GM23338 (cell line): ENCODE measurements around the gene MDGA2. TPM values are rescaled to one million over a fixed set of nuclear protein-coding genes. Genes with fewer than 3 reads are reported as not detected.

ENCODE experiments used
- ATAC-seq: fragments of 200-7000 bp; cut with Tn5 transposase; 3 replicates; pipeline ENCODE4 v1.9.1; 2020
- DNase-seq: peaks from one replicate; pipeline ENCODE4 v3.0.0-alpha.2; 2015; ENCODE audit warnings: low spot score
- H2AFZ ChIP-seq: fragments of 200-600 bp; sonication (generic); 2 replicates; pipeline ENCODE4 v1.8.0; 2016; ENCODE audit warnings: antibody characterized with exemption, mild to moderate bottlenecking, moderate library complexity
- H3F3A ChIP-seq: fragments of 200-600 bp; sonication (generic); replicated peaks from 2 replicates; pipeline ENCODE4 v1.8.0; 2017; ENCODE audit warnings: antibody characterized with exemption, mixed run types, low read depth
- H3K27ac ChIP-seq: fragments of 200-600 bp; sonication (generic); 2 replicates; pipeline ENCODE4 v1.6.1; 2016; ENCODE audit warnings: low read depth
- H3K27me3 ChIP-seq: fragments of 200-600 bp; sonication (generic); 2 replicates; pipeline ENCODE4 v1.8.0; 2016; ENCODE audit warnings: mild to moderate bottlenecking, mixed run types, moderate library complexity; ENCODE audit not compliant: insufficient read depth
- H3K36me3 ChIP-seq: fragments of 200-600 bp; sonication (generic); 2 replicates; pipeline ENCODE4 v1.8.0; 2016; ENCODE audit warnings: mild to moderate bottlenecking; ENCODE audit not compliant: insufficient read depth
- H3K4me1 ChIP-seq: fragments of 200-600 bp; sonication (generic); 2 replicates; pipeline ENCODE4 v1.8.0; 2016; ENCODE audit warnings: mild to moderate bottlenecking, moderate library complexity; ENCODE audit not compliant: insufficient read depth
- H3K4me2 ChIP-seq: fragments of 200-600 bp; sonication (generic); 2 replicates; pipeline ENCODE4 v1.7.1; 2017; ENCODE audit warnings: mixed run types
- H3K4me3 ChIP-seq: fragments of 200-600 bp; sonication (generic); 2 replicates; pipeline ENCODE4 v1.6.1; 2016; ENCODE audit warnings: mixed run types
- H3K79me2 ChIP-seq: fragments of 200-600 bp; sonication (generic); replicated peaks from 2 replicates; pipeline ENCODE4 v1.8.0; 2017; ENCODE audit warnings: mild to moderate bottlenecking; ENCODE audit not compliant: insufficient read depth
- H3K9me2 ChIP-seq: fragments of 200-600 bp; sonication (generic); 2 replicates; pipeline ENCODE4 v1.8.0; 2017; ENCODE audit not compliant: insufficient read depth
- H4K20me1 ChIP-seq: fragments of 200-600 bp; sonication (generic); replicated peaks from 2 replicates; pipeline ENCODE4 v1.8.0; 2017; ENCODE audit warnings: mild to moderate bottlenecking; ENCODE audit not compliant: insufficient read depth
- H3K27ac Mint-ChIP-seq: 2 replicates; pipeline ENCODE4 v1.8.0; 2020; ENCODE audit warnings: inconsistent platforms, mild to moderate bottlenecking, moderate library complexity, mixed read lengths
- H3K27me3 Mint-ChIP-seq: 3 replicates; pipeline ENCODE4 v1.8.0; 2022; ENCODE audit warnings: low read depth, mild to moderate bottlenecking, moderate library complexity, mixed read lengths, inconsistent platforms; ENCODE audit not compliant: insufficient read depth, poor library complexity
- H3K36me3 Mint-ChIP-seq: 3 replicates; pipeline ENCODE4 v1.8.0; 2021; ENCODE audit warnings: low read depth, mild to moderate bottlenecking, inconsistent platforms, moderate library complexity, mixed read lengths
- H3K4me1 Mint-ChIP-seq: 3 replicates; pipeline ENCODE4 v1.8.0; 2020; ENCODE audit warnings: mild to moderate bottlenecking, inconsistent platforms, mixed read lengths
- H3K4me3 Mint-ChIP-seq: 3 replicates; pipeline ENCODE4 v1.8.0; 2021; ENCODE audit warnings: moderate library complexity, mild to moderate bottlenecking, inconsistent platforms, mixed read lengths
- H3K9me3 Mint-ChIP-seq: 3 replicates; pipeline ENCODE4 v1.8.0; 2020; ENCODE audit warnings: moderate library complexity, mild to moderate bottlenecking, inconsistent platforms, mixed read lengths
- CREB1 ChIP-seq: fragments of 250-450 bp; sonication (Bioruptor Pico); IDR thresholded peaks from 2 replicates; pipeline ENCODE4 v1.5.0; 2020; ENCODE audit warnings: low read depth, mild to moderate bottlenecking, moderate library complexity
- EZH2phosphoT487 ChIP-seq: fragments of 200-600 bp; sonication (generic); IDR thresholded peaks from one replicate; pipeline ENCODE4 v1.8.1; 2018; ENCODE audit warnings: antibody characterized with exemption; ENCODE audit not compliant: unreplicated experiment
- NANOG ChIP-seq: IDR thresholded peaks from 2 replicates; pipeline ENCODE4 v1.6.1; 2016; ENCODE audit warnings: antibody characterized with exemption, borderline replicate concordance
- STAT1 ChIP-seq: IDR thresholded peaks from one replicate; pipeline ENCODE4 v1.6.1; 2016; ENCODE audit warnings: antibody characterized with exemption; ENCODE audit not compliant: unreplicated experiment
- ZNF114 ChIP-seq: fragments of 250-450 bp; sonication (Bioruptor Pico); IDR thresholded peaks from 2 replicates; pipeline ENCODE4 v1.5.0; 2020; ENCODE audit warnings: mild to moderate bottlenecking, moderate library complexity
- ZNF331 ChIP-seq: fragments of 250-450 bp; sonication (Bioruptor Pico); IDR thresholded peaks from 2 replicates; pipeline ENCODE4 v1.5.0; 2020; ENCODE audit warnings: low read depth, mild to moderate bottlenecking, moderate library complexity
- polyA plus RNA-seq: library from polyadenylated mRNA; unstranded; fragments of >200 nt; fragmentation: Nextera tagmentation; extraction: Ambion mirVana; gene quantifications from 2 replicates; pipeline ENCODE4 v1.2.1, GENCODE V29; 2016
- total RNA-seq: library from RNA; depleted of rRNA; stranded (reverse); fragments of >200 nt; shearing (Covaris generic); gene quantifications from 2 replicates; pipeline ENCODE4 v1.2.3, GENCODE V29; 2014
- TF ChIP-seq, protein P1 (sequence below): fragments of 250-450 bp; sonication (Bioruptor Pico); IDR thresholded peaks from 2 replicates; pipeline ENCODE4 v1.5.0; 2020; ENCODE audit warnings: mild to moderate bottlenecking, moderate library complexity
- TF ChIP-seq, protein P2 (sequence below): IDR thresholded peaks from 2 replicates; pipeline ENCODE4 v1.6.1; 2016; ENCODE audit warnings: antibody characterized with exemption

The MDGA2 gene
- total and polyA plus RNA-seq, 2 experiments from 2014 or later = 0.68 to 1.7 TPM

- TF ChIP-seq, protein P1, sequence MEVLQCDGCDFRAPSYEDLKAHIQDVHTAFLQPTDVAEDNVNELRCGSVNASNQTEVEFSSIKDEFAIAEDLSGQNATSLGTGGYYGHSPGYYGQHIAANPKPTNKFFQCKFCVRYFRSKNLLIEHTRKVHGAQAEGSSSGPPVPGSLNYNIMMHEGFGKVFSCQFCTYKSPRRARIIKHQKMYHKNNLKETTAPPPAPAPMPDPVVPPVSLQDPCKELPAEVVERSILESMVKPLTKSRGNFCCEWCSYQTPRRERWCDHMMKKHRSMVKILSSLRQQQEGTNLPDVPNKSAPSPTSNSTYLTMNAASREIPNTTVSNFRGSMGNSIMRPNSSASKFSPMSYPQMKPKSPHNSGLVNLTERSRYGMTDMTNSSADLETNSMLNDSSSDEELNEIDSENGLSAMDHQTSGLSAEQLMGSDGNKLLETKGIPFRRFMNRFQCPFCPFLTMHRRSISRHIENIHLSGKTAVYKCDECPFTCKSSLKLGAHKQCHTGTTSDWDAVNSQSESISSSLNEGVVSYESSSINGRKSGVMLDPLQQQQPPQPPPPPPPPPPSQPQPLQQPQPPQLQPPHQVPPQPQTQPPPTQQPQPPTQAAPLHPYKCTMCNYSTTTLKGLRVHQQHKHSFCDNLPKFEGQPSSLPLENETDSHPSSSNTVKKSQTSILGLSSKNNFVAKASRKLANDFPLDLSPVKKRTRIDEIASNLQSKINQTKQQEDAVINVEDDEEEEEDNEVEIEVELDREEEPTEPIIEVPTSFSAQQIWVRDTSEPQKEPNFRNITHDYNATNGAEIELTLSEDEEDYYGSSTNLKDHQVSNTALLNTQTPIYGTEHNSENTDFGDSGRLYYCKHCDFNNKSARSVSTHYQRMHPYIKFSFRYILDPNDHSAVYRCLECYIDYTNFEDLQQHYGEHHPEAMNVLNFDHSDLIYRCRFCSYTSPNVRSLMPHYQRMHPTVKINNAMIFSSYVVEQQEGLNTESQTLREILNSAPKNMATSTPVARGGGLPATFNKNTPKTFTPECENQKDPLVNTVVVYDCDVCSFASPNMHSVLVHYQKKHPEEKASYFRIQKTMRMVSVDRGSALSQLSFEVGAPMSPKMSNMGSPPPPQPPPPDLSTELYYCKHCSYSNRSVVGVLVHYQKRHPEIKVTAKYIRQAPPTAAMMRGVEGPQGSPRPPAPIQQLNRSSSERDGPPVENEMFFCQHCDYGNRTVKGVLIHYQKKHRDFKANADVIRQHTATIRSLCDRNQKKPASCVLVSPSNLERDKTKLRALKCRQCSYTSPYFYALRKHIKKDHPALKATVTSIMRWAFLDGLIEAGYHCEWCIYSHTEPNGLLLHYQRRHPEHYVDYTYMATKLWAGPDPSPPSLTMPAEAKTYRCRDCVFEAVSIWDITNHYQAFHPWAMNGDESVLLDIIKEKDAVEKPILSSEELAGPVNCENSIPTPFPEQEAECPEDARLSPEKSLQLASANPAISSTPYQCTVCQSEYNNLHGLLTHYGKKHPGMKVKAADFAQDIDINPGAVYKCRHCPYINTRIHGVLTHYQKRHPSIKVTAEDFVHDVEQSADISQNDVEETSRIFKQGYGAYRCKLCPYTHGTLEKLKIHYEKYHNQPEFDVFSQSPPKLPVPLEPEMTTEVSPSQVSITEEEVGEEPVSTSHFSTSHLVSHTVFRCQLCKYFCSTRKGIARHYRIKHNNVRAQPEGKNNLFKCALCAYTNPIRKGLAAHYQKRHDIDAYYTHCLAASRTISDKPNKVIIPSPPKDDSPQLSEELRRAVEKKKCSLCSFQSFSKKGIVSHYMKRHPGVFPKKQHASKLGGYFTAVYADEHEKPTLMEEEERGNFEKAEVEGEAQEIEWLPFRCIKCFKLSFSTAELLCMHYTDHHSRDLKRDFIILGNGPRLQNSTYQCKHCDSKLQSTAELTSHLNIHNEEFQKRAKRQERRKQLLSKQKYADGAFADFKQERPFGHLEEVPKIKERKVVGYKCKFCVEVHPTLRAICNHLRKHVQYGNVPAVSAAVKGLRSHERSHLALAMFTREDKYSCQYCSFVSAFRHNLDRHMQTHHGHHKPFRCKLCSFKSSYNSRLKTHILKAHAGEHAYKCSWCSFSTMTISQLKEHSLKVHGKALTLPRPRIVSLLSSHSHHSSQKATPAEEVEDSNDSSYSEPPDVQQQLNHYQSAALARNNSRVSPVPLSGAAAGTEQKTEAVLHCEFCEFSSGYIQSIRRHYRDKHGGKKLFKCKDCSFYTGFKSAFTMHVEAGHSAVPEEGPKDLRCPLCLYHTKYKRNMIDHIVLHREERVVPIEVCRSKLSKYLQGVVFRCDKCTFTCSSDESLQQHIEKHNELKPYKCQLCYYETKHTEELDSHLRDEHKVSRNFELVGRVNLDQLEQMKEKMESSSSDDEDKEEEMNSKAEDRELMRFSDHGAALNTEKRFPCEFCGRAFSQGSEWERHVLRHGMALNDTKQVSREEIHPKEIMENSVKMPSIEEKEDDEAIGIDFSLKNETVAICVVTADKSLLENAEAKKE (CRISPR knock-in tag) = no peak
- TF ChIP-seq NANOG = no peak
- TF ChIP-seq ZNF114 (CRISPR knock-in tag) = no peak
- TF ChIP-seq ZNF331 = no peak
- TF ChIP-seq STAT1 = no peak
Observed at GRCh38 chr14:47327336-47327735, 348.1 kb downstream of the MDGA2 start (continued).

DNA sequence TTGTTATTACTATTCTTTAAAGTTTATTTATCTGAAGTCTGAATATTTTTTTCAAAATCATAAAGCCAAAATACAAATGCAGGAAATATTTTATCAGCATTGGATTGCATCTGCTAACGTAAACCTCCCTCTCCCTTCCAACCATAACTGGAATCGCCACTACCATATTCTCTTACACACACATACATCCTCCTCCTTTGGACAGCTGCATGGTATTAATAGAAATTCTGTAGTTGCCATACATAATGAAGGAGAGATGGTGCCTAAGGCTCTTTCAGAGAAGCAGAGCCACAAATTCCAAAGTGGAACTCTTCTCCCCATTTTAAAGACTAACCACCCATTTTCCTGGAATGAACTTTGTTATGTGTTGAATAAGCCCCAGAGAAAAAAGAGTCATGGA is 352.7 kb downstream of the MDGA2 start:
- H3K4me3 ChIP-seq = no peak overlapping the region
- no peaks in the 10 kb centered on the region for H3F3A ChIP-seq
- TF ChIP-seq, protein P1 (CRISPR knock-in tag) = no peak
- TF ChIP-seq, protein P2, sequence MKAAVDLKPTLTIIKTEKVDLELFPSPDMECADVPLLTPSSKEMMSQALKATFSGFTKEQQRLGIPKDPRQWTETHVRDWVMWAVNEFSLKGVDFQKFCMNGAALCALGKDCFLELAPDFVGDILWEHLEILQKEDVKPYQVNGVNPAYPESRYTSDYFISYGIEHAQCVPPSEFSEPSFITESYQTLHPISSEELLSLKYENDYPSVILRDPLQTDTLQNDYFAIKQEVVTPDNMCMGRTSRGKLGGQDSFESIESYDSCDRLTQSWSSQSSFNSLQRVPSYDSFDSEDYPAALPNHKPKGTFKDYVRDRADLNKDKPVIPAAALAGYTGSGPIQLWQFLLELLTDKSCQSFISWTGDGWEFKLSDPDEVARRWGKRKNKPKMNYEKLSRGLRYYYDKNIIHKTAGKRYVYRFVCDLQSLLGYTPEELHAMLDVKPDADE = no peak
- TF ChIP-seq EZH2phosphoT487 (no peak), CREB1 (CRISPR knock-in tag) (no peak)
- no peak for DNase-seq
- peaks cover 6% of the 10 kb centered on the region; the same call in 1 of the 2 replicates for H3K4me1 ChIP-seq
- Mint-ChIP-seq H3K4me1 (peaks cover 7% of the 10 kb centered on the region; the same call in 2 of the 3 replicates), H3K27ac (no peak overlapping the region), H3K9me3 (no peaks in the 10 kb centered on the region), H3K27me3 (no peaks in the 10 kb centered on the region), H3K4me3 (no peak overlapping the region), H3K36me3 (no peaks in the 10 kb centered on the region)
- H3K27ac ChIP-seq = no peak overlapping the region
- H3K4me2 ChIP-seq = no peak overlapping the region
- H3K36me3 ChIP-seq = no peaks in the 10 kb centered on the region
- H2AFZ ChIP-seq = no peak overlapping the region
- H3K27me3 ChIP-seq = no peaks in the 10 kb centered on the region
- H3K9me2 ChIP-seq = no peaks in the 10 kb centered on the region
- H4K20me1 ChIP-seq = no peaks in the 10 kb centered on the region
- no peaks in the 10 kb centered on the region for H3K79me2 ChIP-seq
- ATAC-seq = no peak
